ENCODE measurements around the gene P3H3.
"Not testable (repeated sequence)": the region's sequence is repeated elsewhere in the genome, so short reads cannot be mapped to it uniquely, and the experiment has no call there.

P3H3 gene

DNA sequence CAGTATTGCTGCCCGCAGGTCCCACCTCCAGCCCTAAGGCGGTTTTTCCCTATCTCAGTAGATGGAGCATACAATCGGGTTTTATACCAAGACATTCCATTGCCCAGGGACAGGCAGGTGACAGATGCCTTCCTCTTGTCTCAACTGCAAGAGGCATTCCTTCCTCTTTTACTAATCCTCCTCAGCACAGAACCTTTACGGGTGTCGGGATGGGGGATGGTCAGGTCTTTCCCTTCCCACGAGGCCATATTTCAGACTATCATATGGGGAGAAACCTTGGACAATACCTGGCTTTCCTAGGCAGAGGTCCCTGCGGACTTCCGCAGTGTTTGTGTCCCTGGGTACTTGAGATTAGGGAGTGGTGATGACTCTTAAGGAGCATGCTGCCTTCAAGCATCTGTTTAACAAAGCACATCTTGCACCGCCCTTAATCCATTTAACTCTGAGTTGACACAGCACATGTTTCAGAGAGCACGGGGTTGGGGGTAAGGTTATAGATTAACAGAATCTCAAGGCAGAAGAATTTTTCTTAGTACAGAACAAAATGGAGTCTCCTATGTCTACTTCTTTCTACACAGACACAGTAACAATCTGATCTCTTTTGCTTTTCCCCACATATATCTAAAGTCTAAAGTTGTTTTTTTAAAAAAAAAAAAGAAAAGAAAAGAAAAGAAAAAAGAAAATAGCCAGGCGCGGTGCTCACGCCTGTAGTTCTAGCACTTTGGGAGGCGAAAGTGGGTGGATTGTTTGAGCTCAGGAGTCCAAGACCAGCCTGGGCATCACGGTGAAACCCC lies 58.2 kb downstream of the P3H3 start:
- not testable (repeated sequence) for H3K9me3 ChIP-seq (ENCODE audit: control insufficient read depth, insufficient read depth, low read depth, low read length); H3K27ac ChIP-seq (ENCODE audit: extremely low read depth, low read depth, low read length); H3K4me1 ChIP-seq (ENCODE audit: control insufficient read depth, insufficient read depth, low read length); H3K4me3 ChIP-seq (ENCODE audit: low read depth, low read length)
- TF ChIP-seq KLF1 (tag by site-specific recombination; IDR thresholded peaks at IDR 0.05), result peak; percentile 38; the same call in 1 of the 2 replicates
- peaks cover 0 to 13% of the 10 kb centered on the region in 2 experiments; a peak in 2 of 3 replicates for H3K36me3 ChIP-seq (ENCODE audit: control insufficient read depth in 2 of 2, insufficient read depth in 1 of 2, low read length in 2 of 2)
- CTCF ChIA-PET, result interaction anchor here (1.8 kb wide), 1 partner anchor 14 kb away, joined by 8 read pairs; the partner anchor contains the start of gene SPSB2
- POLR2A ChIA-PET, result interaction anchor here (0.9 to 1.0 kb wide), 2 partner anchors 13 kb away, joined by 3 read pairs; partner anchors contain the start of gene SPSB2

DNA sequence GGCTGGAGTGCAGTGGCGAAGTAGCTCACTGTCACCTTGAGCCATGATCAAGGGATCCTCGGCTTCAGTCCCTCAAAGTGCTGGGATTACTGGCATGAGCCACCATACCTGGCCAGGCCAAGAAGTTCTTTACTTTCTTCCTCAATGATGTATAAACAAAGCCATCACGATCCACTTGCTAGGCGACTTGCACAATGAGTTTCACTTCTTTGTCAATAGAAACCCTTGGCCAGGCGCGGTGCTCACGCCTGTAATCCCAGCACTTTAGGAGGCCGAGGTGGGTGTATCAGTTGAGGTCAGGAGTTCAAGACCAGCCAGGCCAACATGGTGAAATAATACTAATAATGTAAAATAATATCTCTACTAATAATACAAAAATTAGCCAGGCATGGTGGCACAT lies 59.3 kb downstream of the P3H3 start:
- POLR2A ChIA-PET, result interaction anchor here (0.6 to 1.0 kb wide), 3 partner anchors 14 to 471 kb away, joined by 3 read pairs; partner anchors contain the start of gene SPSB2
- TF ChIP-seq, protein P1, sequence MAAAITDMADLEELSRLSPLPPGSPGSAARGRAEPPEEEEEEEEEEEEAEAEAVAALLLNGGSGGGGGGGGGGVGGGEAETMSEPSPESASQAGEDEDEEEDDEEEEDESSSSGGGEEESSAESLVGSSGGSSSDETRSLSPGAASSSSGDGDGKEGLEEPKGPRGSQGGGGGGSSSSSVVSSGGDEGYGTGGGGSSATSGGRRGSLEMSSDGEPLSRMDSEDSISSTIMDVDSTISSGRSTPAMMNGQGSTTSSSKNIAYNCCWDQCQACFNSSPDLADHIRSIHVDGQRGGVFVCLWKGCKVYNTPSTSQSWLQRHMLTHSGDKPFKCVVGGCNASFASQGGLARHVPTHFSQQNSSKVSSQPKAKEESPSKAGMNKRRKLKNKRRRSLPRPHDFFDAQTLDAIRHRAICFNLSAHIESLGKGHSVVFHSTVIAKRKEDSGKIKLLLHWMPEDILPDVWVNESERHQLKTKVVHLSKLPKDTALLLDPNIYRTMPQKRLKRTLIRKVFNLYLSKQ (tag by site-specific recombination; IDR thresholded peaks at IDR 0.05; ENCODE audit: borderline replicate concordance), result no peak
- TF ChIP-seq, protein P2, sequence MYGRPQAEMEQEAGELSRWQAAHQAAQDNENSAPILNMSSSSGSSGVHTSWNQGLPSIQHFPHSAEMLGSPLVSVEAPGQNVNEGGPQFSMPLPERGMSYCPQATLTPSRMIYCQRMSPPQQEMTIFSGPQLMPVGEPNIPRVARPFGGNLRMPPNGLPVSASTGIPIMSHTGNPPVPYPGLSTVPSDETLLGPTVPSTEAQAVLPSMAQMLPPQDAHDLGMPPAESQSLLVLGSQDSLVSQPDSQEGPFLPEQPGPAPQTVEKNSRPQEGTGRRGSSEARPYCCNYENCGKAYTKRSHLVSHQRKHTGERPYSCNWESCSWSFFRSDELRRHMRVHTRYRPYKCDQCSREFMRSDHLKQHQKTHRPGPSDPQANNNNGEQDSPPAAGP (tag by site-specific recombination; IDR thresholded peaks at IDR 0.05), result no peak
- TF ChIP-seq ZNF610 (tag by site-specific recombination; IDR thresholded peaks at IDR 0.05; ENCODE audit: borderline replicate concordance) (no peak), ZNF677 (tag by site-specific recombination; IDR thresholded peaks at IDR 0.05) (no peak), ZNF792 (tag by site-specific recombination; IDR thresholded peaks at IDR 0.05) (no peak), SCRT2 (tag by site-specific recombination; IDR thresholded peaks at IDR 0.05) (no peak), ZNF596 (tag by site-specific recombination; IDR thresholded peaks at IDR 0.05) (no peak), ZNF394 (tag by site-specific recombination; IDR thresholded peaks at IDR 0.05; ENCODE audit: borderline replicate concordance) (no peak), ZNF155 (tag by site-specific recombination; IDR thresholded peaks at IDR 0.05) (no peak), ZNF549 (tag by site-specific recombination; IDR thresholded peaks at IDR 0.05) (no peak), ZEB2 (tag by site-specific recombination; IDR thresholded peaks at IDR 0.05) (no peak), ZNF555 (tag by site-specific recombination; conservative IDR thresholded peaks at IDR 0.05) (no peak)
- TF ChIP-seq, protein P3, sequence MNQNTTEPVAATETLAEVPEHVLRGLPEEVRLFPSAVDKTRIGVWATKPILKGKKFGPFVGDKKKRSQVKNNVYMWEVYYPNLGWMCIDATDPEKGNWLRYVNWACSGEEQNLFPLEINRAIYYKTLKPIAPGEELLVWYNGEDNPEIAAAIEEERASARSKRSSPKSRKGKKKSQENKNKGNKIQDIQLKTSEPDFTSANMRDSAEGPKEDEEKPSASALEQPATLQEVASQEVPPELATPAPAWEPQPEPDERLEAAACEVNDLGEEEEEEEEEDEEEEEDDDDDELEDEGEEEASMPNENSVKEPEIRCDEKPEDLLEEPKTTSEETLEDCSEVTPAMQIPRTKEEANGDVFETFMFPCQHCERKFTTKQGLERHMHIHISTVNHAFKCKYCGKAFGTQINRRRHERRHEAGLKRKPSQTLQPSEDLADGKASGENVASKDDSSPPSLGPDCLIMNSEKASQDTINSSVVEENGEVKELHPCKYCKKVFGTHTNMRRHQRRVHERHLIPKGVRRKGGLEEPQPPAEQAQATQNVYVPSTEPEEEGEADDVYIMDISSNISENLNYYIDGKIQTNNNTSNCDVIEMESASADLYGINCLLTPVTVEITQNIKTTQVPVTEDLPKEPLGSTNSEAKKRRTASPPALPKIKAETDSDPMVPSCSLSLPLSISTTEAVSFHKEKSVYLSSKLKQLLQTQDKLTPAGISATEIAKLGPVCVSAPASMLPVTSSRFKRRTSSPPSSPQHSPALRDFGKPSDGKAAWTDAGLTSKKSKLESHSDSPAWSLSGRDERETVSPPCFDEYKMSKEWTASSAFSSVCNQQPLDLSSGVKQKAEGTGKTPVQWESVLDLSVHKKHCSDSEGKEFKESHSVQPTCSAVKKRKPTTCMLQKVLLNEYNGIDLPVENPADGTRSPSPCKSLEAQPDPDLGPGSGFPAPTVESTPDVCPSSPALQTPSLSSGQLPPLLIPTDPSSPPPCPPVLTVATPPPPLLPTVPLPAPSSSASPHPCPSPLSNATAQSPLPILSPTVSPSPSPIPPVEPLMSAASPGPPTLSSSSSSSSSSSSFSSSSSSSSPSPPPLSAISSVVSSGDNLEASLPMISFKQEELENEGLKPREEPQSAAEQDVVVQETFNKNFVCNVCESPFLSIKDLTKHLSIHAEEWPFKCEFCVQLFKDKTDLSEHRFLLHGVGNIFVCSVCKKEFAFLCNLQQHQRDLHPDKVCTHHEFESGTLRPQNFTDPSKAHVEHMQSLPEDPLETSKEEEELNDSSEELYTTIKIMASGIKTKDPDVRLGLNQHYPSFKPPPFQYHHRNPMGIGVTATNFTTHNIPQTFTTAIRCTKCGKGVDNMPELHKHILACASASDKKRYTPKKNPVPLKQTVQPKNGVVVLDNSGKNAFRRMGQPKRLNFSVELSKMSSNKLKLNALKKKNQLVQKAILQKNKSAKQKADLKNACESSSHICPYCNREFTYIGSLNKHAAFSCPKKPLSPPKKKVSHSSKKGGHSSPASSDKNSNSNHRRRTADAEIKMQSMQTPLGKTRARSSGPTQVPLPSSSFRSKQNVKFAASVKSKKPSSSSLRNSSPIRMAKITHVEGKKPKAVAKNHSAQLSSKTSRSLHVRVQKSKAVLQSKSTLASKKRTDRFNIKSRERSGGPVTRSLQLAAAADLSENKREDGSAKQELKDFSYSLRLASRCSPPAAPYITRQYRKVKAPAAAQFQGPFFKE (tag by site-specific recombination; IDR thresholded peaks at IDR 0.05; ENCODE audit: borderline replicate concordance), result no peak
- CTCF ChIA-PET, result interaction anchor here (0.7 to 1.8 kb wide), 2 partner anchors 15 kb away, joined by 3 to 8 read pairs; partner anchors contain the start of gene SPSB2
- Histone ChIP-seq H3K36me3 (ENCODE audit: control insufficient read depth in 2 of 2, insufficient read depth in 1 of 2, low read length in 2 of 2) (peaks cover 0 to 13% of the 10 kb centered on the region in 2 experiments; a peak in 2 of 3 replicates), H3K27ac (ENCODE audit: extremely low read depth, low read depth, low read length) (no peak overlapping the region), H3K9me3 (ENCODE audit: control insufficient read depth, insufficient read depth, low read depth, low read length) (no peaks in the 10 kb centered on the region), H3K4me3 (ENCODE audit: low read depth, low read length) (no peak overlapping the region), H3K4me1 (ENCODE audit: control insufficient read depth, insufficient read depth, low read length) (no peaks in the 10 kb centered on the region)
